Measurements from ENCODE around the gene FYN. TPM values are rescaled to one million over a fixed set of nuclear protein-coding genes. Genes with fewer than 3 reads are reported as not detected.

FYN gene
- total and polyA plus RNA-seq, 2 of the 13 experiments (the other 11 are each of a cell fraction or from before 2014, with no cell fraction given): 15.5 to 24.6 TPM

GRCh38 chr6:111771094-111771432, 102.2 kb downstream of the FYN start:
- POLR2A ChIA-PET: no interaction called here
- H3K4me3 ChIP-seq (replicated peaks in 1 of 3; ENCODE audit: insufficient read depth in 1 of 3, low read depth in 2 of 3, low read length in 3 of 3): no peak overlapping the region
- no peak overlapping the region for H3K4me2 ChIP-seq (ENCODE audit: low read depth, low read length)
- no peak overlapping the region for H3K9ac ChIP-seq (ENCODE audit: insufficient read depth, low read depth, low read length)
- H2AFZ ChIP-seq (ENCODE audit: low read length): no peak overlapping the region
- TF ChIP-seq, protein P1, sequence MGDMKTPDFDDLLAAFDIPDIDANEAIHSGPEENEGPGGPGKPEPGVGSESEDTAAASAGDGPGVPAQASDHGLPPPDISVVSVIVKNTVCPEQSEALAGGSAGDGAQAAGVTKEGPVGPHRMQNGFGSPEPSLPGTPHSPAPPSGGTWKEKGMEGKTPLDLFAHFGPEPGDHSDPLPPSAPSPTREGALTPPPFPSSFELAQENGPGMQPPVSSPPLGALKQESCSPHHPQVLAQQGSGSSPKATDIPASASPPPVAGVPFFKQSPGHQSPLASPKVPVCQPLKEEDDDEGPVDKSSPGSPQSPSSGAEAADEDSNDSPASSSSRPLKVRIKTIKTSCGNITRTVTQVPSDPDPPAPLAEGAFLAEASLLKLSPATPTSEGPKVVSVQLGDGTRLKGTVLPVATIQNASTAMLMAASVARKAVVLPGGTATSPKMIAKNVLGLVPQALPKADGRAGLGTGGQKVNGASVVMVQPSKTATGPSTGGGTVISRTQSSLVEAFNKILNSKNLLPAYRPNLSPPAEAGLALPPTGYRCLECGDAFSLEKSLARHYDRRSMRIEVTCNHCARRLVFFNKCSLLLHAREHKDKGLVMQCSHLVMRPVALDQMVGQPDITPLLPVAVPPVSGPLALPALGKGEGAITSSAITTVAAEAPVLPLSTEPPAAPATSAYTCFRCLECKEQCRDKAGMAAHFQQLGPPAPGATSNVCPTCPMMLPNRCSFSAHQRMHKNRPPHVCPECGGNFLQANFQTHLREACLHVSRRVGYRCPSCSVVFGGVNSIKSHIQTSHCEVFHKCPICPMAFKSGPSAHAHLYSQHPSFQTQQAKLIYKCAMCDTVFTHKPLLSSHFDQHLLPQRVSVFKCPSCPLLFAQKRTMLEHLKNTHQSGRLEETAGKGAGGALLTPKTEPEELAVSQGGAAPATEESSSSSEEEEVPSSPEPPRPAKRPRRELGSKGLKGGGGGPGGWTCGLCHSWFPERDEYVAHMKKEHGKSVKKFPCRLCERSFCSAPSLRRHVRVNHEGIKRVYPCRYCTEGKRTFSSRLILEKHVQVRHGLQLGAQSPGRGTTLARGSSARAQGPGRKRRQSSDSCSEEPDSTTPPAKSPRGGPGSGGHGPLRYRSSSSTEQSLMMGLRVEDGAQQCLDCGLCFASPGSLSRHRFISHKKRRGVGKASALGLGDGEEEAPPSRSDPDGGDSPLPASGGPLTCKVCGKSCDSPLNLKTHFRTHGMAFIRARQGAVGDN (CRISPR knock-in tag; IDR thresholded peaks at IDR 0.05): no peak
- TF ChIP-seq FOXA3 (CRISPR knock-in tag; IDR thresholded peaks at IDR 0.05): no peak
- no peak for TF ChIP-seq ATF3 (CRISPR knock-in tag; IDR thresholded peaks at IDR 0.05)
- no peak for TF ChIP-seq ETV6 (CRISPR knock-in tag; conservative IDR thresholded peaks at IDR 0.05)
- TF ChIP-seq ZNF337 (CRISPR knock-in tag; IDR thresholded peaks at IDR 0.05; ENCODE audit: borderline replicate concordance, low read depth): no peak
- TF ChIP-seq PHF20 (CRISPR knock-in tag; IDR thresholded peaks at IDR 0.05): no peak
- no peak for TF ChIP-seq EEA1 (CRISPR knock-in tag; IDR thresholded peaks at IDR 0.05; ENCODE audit: borderline replicate concordance)
- no peak for TF ChIP-seq KLF11 (CRISPR knock-in tag; IDR thresholded peaks at IDR 0.05)
- TF ChIP-seq MYPOP (CRISPR knock-in tag; IDR thresholded peaks at IDR 0.05): no peak
- TF ChIP-seq STAT5B (CRISPR knock-in tag; IDR thresholded peaks at IDR 0.05): no peak
- TF ChIP-seq ZNF75D (CRISPR knock-in tag; IDR thresholded peaks at IDR 0.05; ENCODE audit: borderline replicate concordance): no peak
- no peak for TF ChIP-seq TMF1 (CRISPR knock-in tag; IDR thresholded peaks at IDR 0.05; ENCODE audit: low read depth)
- TF ChIP-seq, protein P2, sequence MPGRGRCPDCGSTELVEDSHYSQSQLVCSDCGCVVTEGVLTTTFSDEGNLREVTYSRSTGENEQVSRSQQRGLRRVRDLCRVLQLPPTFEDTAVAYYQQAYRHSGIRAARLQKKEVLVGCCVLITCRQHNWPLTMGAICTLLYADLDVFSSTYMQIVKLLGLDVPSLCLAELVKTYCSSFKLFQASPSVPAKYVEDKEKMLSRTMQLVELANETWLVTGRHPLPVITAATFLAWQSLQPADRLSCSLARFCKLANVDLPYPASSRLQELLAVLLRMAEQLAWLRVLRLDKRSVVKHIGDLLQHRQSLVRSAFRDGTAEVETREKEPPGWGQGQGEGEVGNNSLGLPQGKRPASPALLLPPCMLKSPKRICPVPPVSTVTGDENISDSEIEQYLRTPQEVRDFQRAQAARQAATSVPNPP (CRISPR knock-in tag; IDR thresholded peaks at IDR 0.05): no peak
- no peak for TF ChIP-seq ZNF225 (CRISPR knock-in tag; IDR thresholded peaks at IDR 0.05)
- TF ChIP-seq ZNF703 (CRISPR knock-in tag; IDR thresholded peaks at IDR 0.05; ENCODE audit: borderline replicate concordance): no peak
- TF ChIP-seq SIN3B (IDR thresholded peaks at IDR 0.05; ENCODE audit: low read length): no peak
- TF ChIP-seq ZNF543 (CRISPR knock-in tag; IDR thresholded peaks at IDR 0.05): no peak
- TF ChIP-seq KDM6A (CRISPR knock-in tag; IDR thresholded peaks at IDR 0.05; ENCODE audit: low read depth): no peak
- TF ChIP-seq HOXA5 (CRISPR knock-in tag; IDR thresholded peaks at IDR 0.05): no peak
- no peak for TF ChIP-seq ZBTB42 (CRISPR knock-in tag; IDR thresholded peaks at IDR 0.05)
- CTCF ChIA-PET (ENCODE audit: low intra/inter-chr PET ratio, low total read pairs): no interaction called here
- DNase-seq (ENCODE audit: low spot score) (no peak), FAIRE-seq (no peak), ATAC-seq (no peak)
- H4K20me1 ChIP-seq (ENCODE audit: insufficient read depth, low read length): no peaks in the 10 kb centered on the region
- intact Hi-C loops (cut with micrococcal nuclease; ENCODE audit: unreplicated experiment): no loop called here
- no peaks in the 10 kb centered on the region for H3K4me1 ChIP-seq (ENCODE audit: insufficient read depth, low read length)
- no TSS peak for BruUV-seq (replicated peaks)
- in situ Hi-C loops (cut with HindIII; ENCODE audit: extremely low pct_ligation_motif_present, low pct_unique_long_range_greater_than_20kb): no loop called here
- H3K27ac ChIP-seq (ENCODE audit: extremely low read length, insufficient read depth, low read length): no peak overlapping the region
- no peaks in the 10 kb centered on the region for H3K27me3 ChIP-seq (ENCODE audit: control insufficient read depth in 1 of 2, insufficient read depth in 2 of 2, low read length in 2 of 2)
- H3K9me3 ChIP-seq (ENCODE audit: low read length): no peaks in the 10 kb centered on the region
- no peaks in the 10 kb centered on the region for H3K79me2 ChIP-seq (ENCODE audit: insufficient read depth, low read length)
- H3K36me3 ChIP-seq (replicated peaks in 1 of 2; ENCODE audit: control insufficient read depth in 1 of 2, insufficient read depth in 2 of 2, low read length in 2 of 2): 0 out of 5 replicates have a peak, but pooled peaks cover 0 to 3% of the 10 kb centered on the region in 2 experiments

Data from HepG2 (cell line).